ENCODE measurements around the gene SUN2. TPM values are rescaled to one million over a fixed set of nuclear protein-coding genes. Genes with fewer than 3 reads are reported as not detected.

Gene SUN2
- total RNA-seq, 1 donor from 2014 or later = 51.6 TPM

DNA sequence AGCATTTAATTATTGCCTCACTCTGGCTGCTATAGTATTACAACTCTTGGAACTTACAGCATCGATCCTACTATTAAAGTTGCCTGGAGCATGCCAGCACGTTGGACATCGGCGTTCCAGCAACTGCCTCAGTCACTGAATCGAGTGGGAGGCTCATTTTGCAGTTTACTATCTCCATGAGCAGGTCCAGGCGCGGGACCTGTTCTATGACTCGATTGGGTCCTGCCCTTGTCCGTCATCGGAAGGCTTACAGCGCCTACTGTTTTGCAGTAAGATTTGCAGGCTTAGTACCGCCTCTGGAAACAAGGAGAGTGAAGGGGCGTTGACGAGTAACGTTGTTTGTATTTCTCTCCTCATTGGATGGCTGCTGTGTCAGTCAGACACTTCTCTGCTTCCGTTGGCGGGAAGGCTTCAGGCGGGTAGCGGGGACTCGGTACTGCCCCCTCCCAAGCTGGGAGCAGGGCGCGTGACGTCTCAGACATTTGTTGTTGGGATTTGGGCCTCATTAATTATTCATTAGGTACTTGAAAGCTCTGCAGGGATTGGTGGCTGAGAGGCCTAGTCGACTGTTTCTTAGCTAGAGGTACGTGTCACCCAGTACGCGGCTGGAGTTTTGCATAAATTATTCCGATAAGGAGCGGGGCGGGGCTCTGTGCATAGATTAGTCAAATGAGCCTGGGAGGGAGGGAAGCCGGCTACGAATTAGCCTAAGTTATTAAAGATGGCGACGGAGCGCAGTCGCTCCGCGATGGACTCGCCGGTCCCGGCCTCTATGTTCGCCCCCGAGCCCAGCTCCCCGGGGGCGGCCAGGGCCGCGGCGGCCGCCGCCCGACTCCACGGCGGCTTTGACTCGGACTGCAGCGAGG lies 50.3 kb downstream of the SUN2 start, which contains the start of gene GTPBP1:
Gene GTPBP1, plus strand, starts transcription at position 710 of the 866 bp plus-strand sequence. Its CDS starts 12 bp downstream, at position 722.
- FAIRE-seq (peak; percentile 97), DNase-seq (ENCODE audit: low read depth) (peak; percentile 100)
- Histone ChIP-seq H3K27me3 (ENCODE audit: control insufficient read depth, insufficient read depth, low read length) (no peaks in the 10 kb centered on the region), H3K36me3 (ENCODE audit: control insufficient read depth, insufficient read depth, low read length) (peaks cover 5% of the 10 kb centered on the region), H3K4me3 (ENCODE audit: low read depth, low read length) (peak within 1 kb of the TSS; percentile 92)
- TF ChIP-seq, protein P1, sequence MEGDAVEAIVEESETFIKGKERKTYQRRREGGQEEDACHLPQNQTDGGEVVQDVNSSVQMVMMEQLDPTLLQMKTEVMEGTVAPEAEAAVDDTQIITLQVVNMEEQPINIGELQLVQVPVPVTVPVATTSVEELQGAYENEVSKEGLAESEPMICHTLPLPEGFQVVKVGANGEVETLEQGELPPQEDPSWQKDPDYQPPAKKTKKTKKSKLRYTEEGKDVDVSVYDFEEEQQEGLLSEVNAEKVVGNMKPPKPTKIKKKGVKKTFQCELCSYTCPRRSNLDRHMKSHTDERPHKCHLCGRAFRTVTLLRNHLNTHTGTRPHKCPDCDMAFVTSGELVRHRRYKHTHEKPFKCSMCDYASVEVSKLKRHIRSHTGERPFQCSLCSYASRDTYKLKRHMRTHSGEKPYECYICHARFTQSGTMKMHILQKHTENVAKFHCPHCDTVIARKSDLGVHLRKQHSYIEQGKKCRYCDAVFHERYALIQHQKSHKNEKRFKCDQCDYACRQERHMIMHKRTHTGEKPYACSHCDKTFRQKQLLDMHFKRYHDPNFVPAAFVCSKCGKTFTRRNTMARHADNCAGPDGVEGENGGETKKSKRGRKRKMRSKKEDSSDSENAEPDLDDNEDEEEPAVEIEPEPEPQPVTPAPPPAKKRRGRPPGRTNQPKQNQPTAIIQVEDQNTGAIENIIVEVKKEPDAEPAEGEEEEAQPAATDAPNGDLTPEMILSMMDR (IDR thresholded peaks at IDR 0.05; ENCODE audit: insufficient read depth, low read length, severe bottlenecking) = no peak

- DNase-seq (ENCODE audit: low read depth) (no peak), FAIRE-seq (no peak)
- TF ChIP-seq, protein P1 (IDR thresholded peaks at IDR 0.05; ENCODE audit: insufficient read depth, low read length, severe bottlenecking) = no peak
- Histone ChIP-seq H3K27me3 (ENCODE audit: control insufficient read depth, insufficient read depth, low read length) (no peaks in the 10 kb centered on the region), H3K36me3 (ENCODE audit: control insufficient read depth, insufficient read depth, low read length) (peaks cover 3% of the 10 kb centered on the region), H3K4me3 (ENCODE audit: low read depth, low read length) (peak overlapping the region; percentile 7)
Measured at GRCh38 chr22:38704654-38705234, 51.1 kb downstream of the SUN2 start.

GRCh38 chr22:38700789-38701628 lies 54.8 kb downstream of the SUN2 start, which contains the start of gene JOSD1:
TSS of gene JOSD1 (minus strand) at chr22:38700943. CDS start at chr22:38699987, 956 bp downstream.
- DNase-seq (ENCODE audit: low read depth) = peak; percentile 77
- no peaks in the 10 kb centered on the region for H3K27me3 ChIP-seq (ENCODE audit: control insufficient read depth, insufficient read depth, low read length)
- H3K4me3 ChIP-seq (ENCODE audit: low read depth, low read length) = peak within 1 kb of the TSS; percentile 85
- H3K36me3 ChIP-seq (ENCODE audit: control insufficient read depth, insufficient read depth, low read length) = no peaks in the 10 kb centered on the region
- no peak for FAIRE-seq
- TF ChIP-seq, protein P1 (IDR thresholded peaks at IDR 0.05; ENCODE audit: insufficient read depth, low read length, severe bottlenecking) = no peak

- H3K36me3 ChIP-seq (ENCODE audit: control insufficient read depth, insufficient read depth, low read length) = no peaks in the 10 kb centered on the region
- peak overlapping the region; percentile 85 for H3K4me3 ChIP-seq (ENCODE audit: low read depth, low read length)
- DNase-seq (ENCODE audit: low read depth) (no peak), FAIRE-seq (no peak)
- TF ChIP-seq, protein P1 (IDR thresholded peaks at IDR 0.05; ENCODE audit: insufficient read depth, low read length, severe bottlenecking) = no peak
- H3K27me3 ChIP-seq (ENCODE audit: control insufficient read depth, insufficient read depth, low read length) = no peaks in the 10 kb centered on the region
Measured at GRCh38 chr22:38700270-38700788, 55.5 kb downstream of the SUN2 start.

GRCh38 chr22:38699784-38700183 lies 56.0 kb downstream of the SUN2 start:
- Histone ChIP-seq H3K4me3 (ENCODE audit: low read depth, low read length) (peak overlapping the region; percentile 85), H3K36me3 (ENCODE audit: control insufficient read depth, insufficient read depth, low read length) (no peaks in the 10 kb centered on the region), H3K27me3 (ENCODE audit: control insufficient read depth, insufficient read depth, low read length) (no peaks in the 10 kb centered on the region)
- DNase-seq (ENCODE audit: low read depth) (peak; percentile 49), FAIRE-seq (no peak)
- TF ChIP-seq, protein P1 (IDR thresholded peaks at IDR 0.05; ENCODE audit: insufficient read depth, low read length, severe bottlenecking) = no peak

All from bronchial epithelial cell (primary cell).